Globus pallidus (tissue), 1 donor: ENCODE measurements around the gene CTU2.

Experiments used
- DNase-seq: peaks from one replicate; pipeline ENCODE4 v3.0.0-alpha.2; 2015; ENCODE audit warnings: low spot score

Gene CTU2

DNA sequence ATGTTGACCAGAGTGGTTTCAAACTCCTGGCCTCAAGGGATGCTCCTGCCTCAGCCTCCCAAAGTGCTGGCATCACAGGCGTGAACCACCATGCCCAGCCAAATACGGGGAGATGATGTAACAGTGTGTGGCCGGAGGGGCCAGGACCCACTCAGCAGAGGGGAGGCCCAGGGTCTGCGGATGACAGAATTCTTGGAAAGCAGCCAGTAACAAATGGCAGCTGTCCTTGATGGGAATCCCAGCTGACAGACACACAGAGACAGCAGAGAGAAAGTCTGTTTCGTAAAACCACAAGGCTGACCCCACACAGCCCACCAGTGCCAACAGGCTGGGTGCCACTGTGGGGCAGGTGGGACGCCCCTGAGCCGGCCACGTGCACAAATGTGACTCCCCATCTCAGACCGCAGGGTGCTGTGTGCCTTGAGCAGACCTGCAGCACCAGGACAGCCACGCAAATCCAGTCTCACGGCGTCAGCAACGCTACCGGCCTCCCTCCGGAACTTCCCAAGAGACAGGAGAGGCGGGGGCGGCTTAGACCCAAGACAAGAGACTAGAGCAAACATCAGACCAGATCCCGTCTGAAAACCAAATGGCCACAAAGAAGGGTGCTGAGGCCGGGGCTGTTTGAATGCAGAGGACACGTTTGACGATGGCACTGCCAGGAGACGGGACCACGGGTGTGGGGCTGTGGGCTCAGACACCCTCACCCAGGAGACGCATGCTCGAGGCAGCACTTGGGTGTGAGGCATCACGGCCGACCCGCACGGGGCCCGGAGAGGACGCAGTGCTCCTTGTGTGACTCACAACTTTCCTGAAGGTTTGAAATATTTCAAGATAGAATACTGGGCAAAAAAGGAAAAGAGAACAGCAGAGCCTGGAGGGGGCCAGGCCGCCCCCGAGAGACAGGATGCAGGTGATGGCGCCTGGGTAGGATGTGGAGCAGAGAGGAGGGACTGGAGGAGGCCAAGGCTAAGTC, 24.6 kb downstream of the CTU2 start:
- no peak for DNase-seq

DNA sequence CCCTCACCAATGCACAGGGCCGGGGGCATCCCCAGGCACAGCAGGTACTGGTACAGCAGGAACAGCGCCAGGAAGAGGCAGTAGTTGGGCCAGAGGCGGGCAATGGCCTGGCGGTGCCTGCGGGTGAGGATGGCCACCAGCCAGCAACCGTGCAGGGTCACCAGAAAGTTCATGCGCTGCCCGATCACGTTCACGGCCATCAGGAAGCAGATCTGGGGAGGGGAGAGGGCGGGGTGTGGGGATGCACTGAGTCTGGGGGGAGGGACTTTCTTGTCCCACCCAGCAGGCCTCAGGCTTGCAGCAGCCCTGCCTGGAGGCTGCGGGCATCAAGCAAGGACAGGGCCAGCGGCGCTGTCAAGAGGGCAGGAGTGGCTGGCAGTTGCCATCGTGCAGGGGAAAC, 25.4 kb downstream of the CTU2 start:
- DNase-seq, result no peak

DNA sequence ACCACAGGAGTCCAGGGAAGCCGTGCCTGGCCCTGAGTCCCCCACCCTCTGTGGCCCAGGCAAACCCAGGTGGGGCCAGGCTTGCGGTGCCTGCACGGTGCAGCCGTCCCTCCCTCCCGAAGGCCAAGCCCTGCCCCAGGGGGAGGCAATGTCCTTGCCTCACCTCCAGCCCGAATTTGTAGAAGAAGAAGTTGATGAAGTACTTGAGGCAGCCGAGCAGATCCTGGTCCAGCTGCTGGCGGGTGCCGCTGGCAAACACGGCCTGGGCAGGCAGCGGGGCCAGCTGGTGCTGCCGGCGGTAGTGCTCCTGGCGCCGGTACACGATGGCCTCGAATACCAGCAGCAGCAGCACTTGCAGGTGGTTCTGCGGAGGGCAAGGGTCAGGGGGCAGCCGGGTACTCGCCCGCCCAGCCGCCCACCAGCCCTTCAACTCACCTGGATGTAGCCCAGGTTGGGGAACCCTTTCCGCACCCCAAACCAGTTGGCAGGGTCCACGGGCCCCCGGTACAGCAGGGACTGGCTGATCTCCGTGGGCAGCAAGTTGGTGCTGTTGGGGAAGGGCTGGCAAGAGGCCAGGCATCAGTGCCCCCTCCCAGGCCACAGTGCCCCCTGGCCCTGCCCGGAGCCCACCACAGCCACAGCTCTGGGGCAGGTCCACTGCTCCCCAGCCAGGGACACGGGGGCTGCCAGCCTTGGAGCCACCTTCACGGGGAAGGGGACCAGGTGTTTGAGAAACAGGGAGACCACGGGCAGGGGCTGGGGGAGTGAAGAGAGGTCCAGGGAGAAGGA, 26.1 kb downstream of the CTU2 start:
- no peak for DNase-seq

DNA sequence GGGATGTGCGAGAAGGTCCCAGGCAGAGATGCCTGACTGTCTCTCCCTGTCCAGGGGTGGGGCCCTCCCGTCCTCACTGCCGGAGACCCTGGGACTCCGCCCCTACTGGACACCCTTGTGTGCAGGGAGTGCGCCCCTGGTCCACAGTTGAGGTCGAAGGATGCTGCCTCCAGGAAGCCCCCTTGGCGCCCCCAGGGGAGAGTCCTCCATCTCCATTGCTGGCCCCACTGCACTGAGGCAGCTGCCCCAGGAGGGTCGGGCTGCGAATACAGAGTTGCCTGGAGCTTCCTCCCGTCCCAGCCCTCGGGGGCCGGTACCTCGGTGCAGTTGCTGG, 26.6 kb downstream of the CTU2 start:
- no peak for DNase-seq

DNA sequence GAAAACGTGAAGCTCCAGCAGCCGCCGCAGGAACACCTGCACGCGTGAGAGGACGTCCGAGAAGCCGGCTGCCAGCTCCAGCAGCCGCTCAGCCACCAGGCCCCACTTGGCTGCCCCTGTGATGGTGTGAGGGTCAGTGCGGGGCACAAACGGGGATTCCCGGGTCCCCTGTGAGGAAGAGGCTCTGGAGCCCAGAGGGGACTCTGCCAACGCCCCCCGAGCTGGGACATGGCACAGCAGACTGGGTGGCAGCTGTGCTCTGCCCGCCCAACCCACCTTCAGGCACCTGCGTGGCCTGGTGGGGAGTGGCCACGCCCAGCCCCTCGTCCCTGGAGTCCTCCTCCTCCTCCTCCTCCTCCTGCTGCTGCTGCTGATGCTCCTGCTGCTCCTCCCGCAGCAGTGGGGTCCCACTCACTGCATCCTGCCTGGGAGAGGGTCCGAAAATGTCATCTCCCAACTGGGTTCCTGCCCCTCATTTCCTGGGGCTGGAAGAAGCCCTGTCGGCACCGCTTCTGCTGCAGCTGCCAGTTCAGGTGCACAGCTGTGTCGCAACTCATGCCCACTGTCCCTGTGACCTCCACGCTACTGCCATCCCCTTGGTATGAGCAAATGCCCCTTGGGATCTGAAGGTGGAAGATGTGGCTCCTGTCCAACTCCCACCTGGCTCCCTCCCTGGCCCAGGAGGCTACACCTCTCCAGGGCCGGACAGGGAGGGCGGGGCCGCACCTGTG, 27.5 kb downstream of the CTU2 start:
- DNase-seq, result no peak

DNA sequence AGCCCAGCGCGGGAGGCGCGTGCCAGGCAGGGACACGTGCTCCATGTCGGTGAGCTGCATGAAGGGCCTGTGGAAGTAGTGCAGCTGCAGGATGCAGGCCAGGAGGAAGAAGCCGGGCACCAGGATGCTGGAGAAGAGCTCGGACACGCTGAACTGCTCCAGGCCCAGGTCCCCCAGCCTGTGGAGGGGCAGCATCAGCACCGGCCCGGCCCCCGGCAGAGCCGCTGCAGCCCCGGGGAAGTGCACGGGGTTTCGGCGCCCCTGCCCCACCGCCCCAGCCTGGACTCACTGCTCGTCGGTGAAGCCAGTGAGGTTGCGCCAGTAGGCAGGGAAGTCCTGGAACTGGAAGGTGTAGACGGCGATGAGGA, 28.0 kb downstream of the CTU2 start:
- no peak for DNase-seq

DNA sequence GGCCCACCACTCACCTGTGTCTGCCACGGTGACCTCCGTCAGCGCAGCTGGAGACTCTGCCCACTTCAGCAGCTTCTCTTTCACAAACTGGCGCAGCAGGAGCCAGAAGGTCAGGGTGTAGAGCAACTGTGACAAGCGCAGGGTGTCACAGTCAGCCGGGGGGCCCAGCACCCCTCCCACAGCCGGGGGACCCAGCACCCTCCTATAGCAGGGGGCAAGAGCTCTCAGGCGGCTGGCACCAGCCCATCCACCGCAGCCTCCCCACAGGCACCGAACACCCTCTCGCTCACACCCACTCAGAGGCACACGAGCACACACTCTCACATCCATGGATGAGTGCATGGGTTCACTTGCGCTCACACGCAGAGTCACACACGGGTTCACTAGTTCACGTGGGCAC, 28.8 kb downstream of the CTU2 start:
- DNase-seq, result no peak

DNA sequence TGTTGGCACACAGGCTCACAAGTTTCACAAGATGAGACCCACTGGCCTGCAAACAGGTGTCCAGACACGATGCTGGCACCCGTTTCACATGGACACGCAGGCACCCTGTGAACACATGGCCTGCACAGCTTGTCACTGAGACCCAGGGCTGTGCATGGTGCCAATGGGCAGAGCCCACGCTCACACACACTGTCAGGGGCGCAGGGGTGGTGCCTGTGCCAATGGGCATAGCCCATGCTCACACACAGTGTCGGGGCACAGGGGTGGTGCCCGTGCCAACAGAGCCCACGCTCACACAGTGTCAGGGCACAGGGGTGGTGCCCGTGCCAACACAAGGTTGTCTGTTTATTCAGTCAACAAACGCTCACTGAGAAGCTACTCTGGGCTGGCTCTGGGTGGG, 29.3 kb downstream of the CTU2 start:
- no peak for DNase-seq

DNA sequence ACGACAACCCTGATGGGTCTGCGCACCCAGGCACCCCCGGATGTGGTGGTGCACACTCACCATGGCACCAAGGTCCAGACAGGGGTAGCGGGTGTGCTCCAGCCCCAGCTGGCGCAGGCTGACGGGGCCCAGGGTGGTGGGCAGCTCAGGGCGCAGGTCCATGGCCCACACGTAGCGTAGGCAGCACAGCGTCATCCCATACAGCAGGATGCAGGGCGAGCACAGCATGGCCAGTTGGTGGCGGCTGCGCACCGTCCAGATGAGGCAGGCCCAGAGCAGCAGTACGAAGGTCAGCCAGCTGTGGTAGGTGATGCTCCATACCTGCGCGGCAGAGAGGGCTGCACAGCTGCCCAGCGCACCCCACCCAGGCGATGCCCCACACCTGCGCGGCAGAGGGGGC, 29.8 kb downstream of the CTU2 start:
- DNase-seq, result no peak

DNA sequence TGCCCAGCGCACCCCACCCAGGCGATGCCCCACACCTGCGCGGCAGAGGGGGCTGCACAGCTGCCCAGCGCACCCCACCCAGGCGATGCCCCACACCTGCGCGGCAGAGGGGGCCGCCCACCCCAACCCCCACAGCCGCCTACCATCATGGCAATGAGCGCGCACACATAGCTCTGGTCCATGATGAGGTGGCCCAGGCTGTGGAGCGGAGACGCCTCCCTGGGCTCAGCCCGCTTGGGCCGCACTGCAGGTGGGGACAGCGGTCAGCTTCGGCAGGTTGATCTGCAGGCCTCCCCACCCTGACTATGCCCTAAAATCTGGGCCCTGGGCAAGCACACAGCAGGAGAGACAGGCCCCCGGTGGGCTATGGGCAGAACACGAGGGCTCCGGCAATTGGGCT, 30.2 kb downstream of the CTU2 start:
- no peak for DNase-seq

DNA sequence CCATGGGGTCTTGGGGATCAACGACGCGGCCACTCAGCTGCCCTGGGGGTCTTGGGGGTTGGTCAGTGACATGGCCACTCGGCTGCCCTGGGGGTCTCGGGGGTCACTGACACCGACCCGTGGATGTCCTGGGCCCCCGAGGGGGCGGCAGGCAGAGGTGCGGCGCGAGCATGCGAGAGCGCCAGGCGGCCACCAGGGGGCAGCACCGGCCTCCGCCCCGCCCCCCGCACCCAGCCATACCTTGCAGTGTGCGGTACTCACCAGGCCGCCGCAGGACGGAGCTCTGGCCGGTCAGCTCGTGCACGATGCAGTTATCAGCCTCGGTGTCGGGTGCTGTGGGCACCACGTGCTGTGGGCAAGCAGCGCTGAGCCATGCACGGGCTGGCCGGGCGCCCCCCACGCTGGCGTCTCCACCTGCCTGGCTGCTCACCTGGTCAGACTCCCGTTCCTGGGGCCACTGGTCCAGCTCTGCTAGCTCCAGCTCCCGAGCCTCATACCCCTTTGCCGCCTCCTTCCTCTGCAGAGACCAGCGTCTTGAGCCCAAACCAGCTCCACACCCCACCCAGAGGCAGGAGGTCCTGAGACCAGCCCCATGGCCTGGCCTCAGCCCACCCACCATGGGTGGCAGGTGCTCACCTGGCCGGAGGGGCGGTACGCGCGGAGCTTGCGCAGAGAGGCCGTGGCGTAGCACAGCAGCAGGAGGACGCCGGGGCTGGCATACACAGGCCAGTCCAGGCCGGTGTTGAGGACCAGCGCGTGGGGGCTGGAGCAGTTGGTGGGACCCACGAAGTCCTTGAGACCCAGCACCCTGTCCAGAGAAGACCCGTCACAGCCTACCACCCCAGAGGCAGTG, 31.2 kb downstream of the CTU2 start:
- DNase-seq, result no peak

DNA sequence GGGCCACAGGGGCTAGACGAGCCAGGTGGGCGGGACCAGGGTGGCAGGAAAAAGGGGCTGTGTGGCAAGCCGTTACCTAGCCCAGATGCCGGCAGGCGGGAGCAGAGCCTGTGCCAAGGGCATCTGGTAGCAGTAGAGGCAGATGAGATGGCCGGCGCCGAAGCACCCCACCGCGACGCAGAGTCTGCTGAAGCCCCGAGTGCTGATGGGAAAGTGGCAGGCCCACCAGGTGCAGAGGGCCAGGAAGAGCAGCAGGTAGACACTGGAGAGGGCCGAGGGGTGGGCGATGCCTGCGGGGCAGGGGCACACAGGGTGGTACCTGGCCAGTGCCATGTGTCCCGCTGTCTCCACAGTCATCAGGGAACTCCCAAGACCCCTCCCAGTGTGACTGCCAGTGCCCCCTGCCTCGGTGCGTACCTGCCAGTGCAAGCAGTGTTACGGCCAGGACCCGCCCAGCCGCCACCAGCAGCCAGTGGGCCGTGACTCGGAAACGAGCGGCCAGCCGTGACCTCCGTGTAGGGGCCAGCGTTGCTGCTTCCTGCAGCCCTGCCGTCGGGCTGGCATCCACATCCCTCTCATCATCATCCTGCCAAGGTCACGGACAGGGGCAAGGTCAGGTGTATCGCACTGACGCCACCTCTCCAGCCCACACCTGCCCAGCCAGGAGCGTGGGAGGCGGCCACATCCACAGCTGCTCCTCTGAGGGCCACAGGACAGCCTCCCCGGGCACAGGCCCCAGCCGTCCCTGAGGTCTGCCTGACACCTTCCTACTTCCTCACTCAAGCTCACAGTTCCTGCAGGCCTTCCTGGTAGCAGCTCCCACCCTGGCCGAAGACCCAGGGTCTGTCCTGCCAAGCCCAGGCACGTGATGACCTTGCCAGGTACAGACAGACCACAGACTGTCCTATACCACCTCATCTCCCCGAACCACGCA, 32.1 kb downstream of the CTU2 start:
- DNase-seq, result no peak

DNA sequence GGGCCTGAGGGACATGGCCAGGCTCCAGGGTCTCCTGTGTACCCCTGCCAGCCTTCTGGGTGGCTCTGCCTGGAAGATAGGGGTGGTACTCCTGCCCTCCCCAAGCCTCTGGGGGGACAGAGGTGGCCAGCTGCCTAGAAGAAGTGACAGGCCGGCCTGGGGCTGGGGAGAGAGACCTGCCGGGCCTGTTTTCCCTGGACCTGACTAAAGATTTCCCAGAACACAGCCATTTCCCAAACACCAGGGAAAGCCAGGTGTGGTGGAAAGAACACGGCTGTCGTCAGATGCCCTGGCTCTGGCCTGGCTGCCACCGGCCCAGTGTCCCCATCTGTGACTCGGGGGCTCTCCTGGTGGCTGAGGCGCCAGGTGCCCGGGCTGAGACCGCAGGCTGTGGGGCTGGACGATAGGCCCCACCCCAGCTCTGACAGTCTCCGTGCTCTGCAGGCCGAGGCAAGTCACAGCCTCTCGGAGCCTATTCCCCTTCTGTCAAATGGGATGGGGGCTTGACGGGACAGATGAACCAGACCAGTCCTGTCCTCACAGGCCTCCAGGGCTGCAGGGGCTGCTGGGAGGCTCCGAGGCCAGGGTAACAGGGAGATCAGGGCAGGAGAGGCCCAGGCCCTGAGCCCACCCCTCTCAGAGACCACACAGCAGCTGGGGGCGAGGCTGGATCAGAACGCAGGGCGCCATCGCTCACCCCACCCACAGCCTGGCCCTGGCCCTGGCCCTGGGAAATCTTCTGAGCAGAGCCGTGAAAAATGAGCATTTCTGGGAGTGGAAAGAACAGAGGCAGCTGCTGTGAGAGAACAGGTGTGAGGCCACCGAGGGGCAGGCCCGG, 33.1 kb downstream of the CTU2 start:
- DNase-seq, result no peak

DNA sequence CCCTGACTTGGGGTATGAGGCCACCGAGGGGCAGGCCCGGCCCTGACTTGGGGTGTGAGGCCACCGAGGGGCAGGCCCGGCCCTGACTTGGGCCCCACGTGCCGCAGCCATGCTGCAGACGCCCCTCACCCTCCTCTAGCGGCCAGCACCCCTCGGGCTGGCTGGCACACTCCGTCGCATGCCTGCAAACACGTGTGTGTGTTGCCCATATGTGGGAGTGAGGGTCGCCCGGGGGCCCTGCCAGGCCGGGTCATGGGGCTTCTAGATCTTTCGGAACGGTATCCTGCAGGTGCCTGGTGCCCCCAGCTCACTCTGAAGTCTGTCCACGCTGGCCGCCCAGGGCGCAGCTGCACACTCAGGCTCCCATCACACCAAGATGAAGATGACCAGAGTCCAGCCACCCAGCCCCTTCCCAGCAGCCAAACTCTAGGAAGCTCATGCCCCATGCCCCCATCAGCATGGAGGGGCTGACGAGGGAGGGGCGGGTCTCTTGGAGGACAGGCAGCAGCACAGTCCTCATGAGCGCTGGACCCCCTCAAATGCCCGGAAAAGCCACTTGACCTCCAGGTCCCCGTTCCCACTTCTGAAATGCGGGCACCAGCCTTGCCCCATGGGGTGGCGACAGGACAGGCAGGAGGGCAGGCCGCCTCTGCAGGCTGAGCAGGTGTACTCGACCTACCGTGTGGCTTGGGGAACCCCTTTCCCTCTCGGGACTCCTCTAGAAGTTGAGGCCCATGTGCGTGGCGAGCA, 33.8 kb downstream of the CTU2 start:
- no peak for DNase-seq

DNA sequence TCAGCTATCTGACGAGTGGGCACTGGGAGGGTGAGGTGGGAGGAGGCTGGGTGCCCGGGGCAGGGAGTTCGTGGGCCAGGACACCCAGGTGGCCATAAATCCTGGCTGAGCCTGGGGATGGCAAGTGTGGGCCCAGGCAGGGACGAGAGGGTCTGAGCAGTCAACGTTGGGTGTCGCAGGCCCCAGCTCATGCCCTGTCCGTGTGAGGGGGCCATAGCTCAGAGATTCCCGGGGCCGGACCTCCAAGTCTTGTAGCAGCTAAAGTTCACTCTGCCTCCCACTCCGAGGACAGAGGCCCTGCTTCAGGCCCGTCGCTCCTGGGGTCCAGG, 34.4 kb downstream of the CTU2 start:
- no peak for DNase-seq

DNA sequence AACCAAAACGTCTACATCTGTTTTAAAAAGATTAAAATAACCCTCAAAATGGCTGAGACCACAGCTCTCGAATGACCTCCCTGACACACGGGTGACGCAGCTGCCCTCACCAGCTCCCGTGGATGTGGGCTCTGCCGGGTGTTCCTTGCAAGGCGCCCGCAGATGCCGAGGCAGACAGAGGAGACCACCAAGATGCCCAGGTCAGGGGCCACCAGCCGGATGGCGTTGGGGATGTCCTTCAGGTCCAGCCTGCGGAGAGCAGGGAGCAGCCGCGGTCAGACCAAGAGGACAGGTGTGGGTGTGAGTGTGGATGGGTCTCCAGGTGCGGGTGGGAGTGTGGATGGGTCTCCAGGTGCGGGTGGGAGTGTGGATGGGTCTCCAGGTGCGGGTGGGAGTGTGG, 35.1 kb downstream of the CTU2 start:
- no peak for DNase-seq

DNA sequence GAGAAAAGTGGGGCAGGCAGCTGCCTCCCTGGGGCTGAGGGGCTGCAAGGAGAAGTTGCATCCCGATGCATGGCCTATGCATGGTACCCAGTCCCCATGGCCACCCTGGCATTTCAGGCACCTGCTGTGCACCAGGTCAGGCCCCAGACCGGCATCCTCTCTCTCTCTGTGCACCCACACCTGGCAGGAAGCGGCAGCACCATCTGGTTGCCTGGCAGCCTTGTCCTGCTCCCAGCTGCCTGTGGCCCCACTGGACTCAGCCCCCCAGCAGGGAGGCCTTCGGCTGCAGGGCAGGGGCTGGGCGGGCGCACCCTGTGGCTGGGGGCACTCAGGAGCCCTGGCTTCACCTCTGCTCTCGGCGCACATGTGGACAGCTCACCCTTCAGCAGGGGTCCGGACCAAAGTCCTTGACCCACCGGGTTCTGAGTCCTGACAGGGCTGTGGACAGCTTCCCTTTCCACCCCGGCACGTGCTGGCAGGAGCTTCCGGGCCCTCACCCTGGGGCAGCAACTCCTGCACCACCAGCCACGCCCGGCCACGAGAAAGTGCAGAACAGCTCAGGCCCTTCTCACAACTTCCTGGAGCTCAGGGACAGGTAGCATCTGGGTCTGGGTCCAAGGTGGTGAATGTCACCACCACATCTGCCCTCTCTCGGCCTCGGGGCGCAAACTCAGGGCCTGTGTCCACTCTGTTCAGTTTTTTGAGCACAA, 36.7 kb downstream of the CTU2 start:
- no peak for DNase-seq
